Measurements from ENCODE around the gene LOXHD1.

The LOXHD1 gene

DNA sequence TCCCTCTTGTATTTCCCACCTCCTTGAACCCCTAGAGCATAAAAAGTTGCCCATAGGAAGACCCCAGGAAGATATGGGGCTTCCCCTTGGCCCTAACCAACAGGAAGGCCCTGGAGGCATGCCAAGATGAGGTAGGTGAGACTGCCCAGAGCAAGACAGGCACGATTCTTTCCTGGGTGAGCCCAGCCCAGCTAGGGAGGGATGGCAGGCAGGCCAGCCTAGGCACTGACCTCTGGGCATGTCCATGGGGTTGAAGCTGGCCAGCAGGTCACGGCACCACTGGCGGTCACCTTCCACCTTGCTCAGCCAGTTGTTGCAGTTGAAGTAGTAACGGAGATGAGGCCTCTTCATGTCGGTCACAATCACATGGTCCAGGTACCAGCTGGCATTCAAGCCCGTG lies 17.6 kb downstream of the LOXHD1 start:
- H3K79me1 ChIP-seq (replicated peaks; ENCODE audit: low read length, poor library complexity, severe bottlenecking), result no peaks in the 10 kb centered on the region
- H2AFZ ChIP-seq (ENCODE audit: low read depth, low read length), result no peak overlapping the region
- no peak overlapping the region for H3K14ac ChIP-seq (ENCODE audit: low read length in 2 of 2)
- H2BK120ac ChIP-seq (ENCODE audit: low read depth, low read length), result no peak overlapping the region
- H3K23ac ChIP-seq (ENCODE audit: low read length in 2 of 2), result no peak overlapping the region
- no peak overlapping the region for H2BK12ac ChIP-seq (ENCODE audit: low read length in 2 of 2)
- H3K9me3 ChIP-seq (ENCODE audit: control insufficient read depth, low read length), result no peaks in the 10 kb centered on the region
- no peak overlapping the region for H3K27ac ChIP-seq (ENCODE audit: low read length, poor library complexity, severe bottlenecking)
- no peak overlapping the region for H3K9ac ChIP-seq (ENCODE audit: low read length)
- no peak overlapping the region for H2AK5ac ChIP-seq (ENCODE audit: low read length, severe bottlenecking)
- H3K4me3 ChIP-seq (ENCODE audit: insufficient read depth in 1 of 2, low read depth in 1 of 2, low read length in 2 of 2), result no peak overlapping the region
- no peaks in the 10 kb centered on the region for H3K36me3 ChIP-seq (ENCODE audit: control insufficient read depth in 1 of 2, insufficient read depth in 2 of 2, low read depth in 1 of 2, low read length in 2 of 2)
- DNase-seq, result no peak
- no peaks in the 10 kb centered on the region for H3K4me1 ChIP-seq (ENCODE audit: control insufficient read depth, insufficient read depth, low read depth, low read length)
- H4K8ac ChIP-seq (ENCODE audit: low read length), result no peak overlapping the region
- H3K18ac ChIP-seq (ENCODE audit: low read depth in 1 of 2, low read length in 2 of 2), result no peak overlapping the region
- no peak overlapping the region for H2BK15ac ChIP-seq (ENCODE audit: low read depth, poor library complexity, severe bottlenecking)
- no peak overlapping the region for H3K4ac ChIP-seq (ENCODE audit: low read depth in 1 of 2, low read length in 2 of 2)
- 85% methylated on average over 6 of the region's 6 CpGs for WGBS
- H4K91ac ChIP-seq (ENCODE audit: low read length), result no peak overlapping the region
- no peak overlapping the region for H2BK5ac ChIP-seq (ENCODE audit: low read depth, low read length, poor library complexity, severe bottlenecking)
- no peak overlapping the region for H3K4me2 ChIP-seq (ENCODE audit: low read length, poor library complexity, severe bottlenecking)
- peaks cover 11 to 25% of the 10 kb centered on the region in 2 experiments for H3K27me3 ChIP-seq (ENCODE audit: control insufficient read depth in 1 of 2, insufficient read depth in 1 of 2, low read length in 2 of 2)

DNA sequence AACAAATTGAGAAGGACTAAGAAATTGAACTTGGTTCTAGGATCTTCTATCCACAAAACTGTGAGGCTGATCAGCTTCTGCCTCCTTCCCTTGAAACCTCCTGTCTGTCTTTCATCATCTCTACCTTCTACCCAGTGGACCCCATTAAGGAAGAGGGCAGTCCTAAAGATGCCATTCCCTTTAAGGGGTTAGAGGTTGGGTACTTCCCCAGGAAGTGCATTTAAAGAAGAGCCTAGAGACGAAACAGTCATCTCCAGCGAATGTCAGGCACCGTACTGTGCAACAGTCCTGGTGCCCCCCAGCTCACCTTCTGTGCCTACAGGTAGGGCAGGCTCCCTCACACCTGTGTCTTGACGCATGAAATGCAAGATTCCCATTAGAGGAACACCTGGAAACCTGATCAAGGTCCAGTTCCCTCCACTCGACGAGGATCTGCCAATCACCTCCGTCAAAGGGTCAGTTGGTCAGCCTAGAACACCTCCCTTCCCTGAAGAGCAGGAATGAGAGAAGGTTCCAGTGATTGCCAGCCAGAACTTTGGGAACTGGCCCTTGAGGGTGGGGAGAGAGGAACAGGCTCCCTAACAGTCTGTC lies 20.9 kb downstream of the LOXHD1 start:
- H3K23ac ChIP-seq (ENCODE audit: low read length in 2 of 2), result no peak overlapping the region
- H3K27me3 ChIP-seq (ENCODE audit: control insufficient read depth in 1 of 2, insufficient read depth in 1 of 2, low read length in 2 of 2), result peaks cover 6 to 16% of the 10 kb centered on the region in 2 experiments
- no peak overlapping the region for H3K4me2 ChIP-seq (ENCODE audit: low read length, poor library complexity, severe bottlenecking)
- H3K4ac ChIP-seq (ENCODE audit: low read depth in 1 of 2, low read length in 2 of 2), result no peak overlapping the region
- H3K4me3 ChIP-seq (ENCODE audit: insufficient read depth in 1 of 2, low read depth in 1 of 2, low read length in 2 of 2), result no peak overlapping the region
- 78% methylated on average over 7 of the region's 7 CpGs for WGBS
- no peak overlapping the region for H2BK15ac ChIP-seq (ENCODE audit: low read depth, poor library complexity, severe bottlenecking)
- no peaks in the 10 kb centered on the region for H3K4me1 ChIP-seq (ENCODE audit: control insufficient read depth, insufficient read depth, low read depth, low read length)
- DNase-seq, result no peak
- no peak overlapping the region for H3K9ac ChIP-seq (ENCODE audit: low read length)
- H2BK120ac ChIP-seq (ENCODE audit: low read depth, low read length), result no peak overlapping the region
- H3K79me1 ChIP-seq (replicated peaks; ENCODE audit: low read length, poor library complexity, severe bottlenecking), result no peaks in the 10 kb centered on the region
- H3K36me3 ChIP-seq (ENCODE audit: control insufficient read depth in 1 of 2, insufficient read depth in 2 of 2, low read depth in 1 of 2, low read length in 2 of 2), result no peaks in the 10 kb centered on the region
- H3K27ac ChIP-seq (ENCODE audit: low read length, poor library complexity, severe bottlenecking), result no peak overlapping the region
- H2BK5ac ChIP-seq (ENCODE audit: low read depth, low read length, poor library complexity, severe bottlenecking), result no peak overlapping the region
- H4K91ac ChIP-seq (ENCODE audit: low read length), result no peak overlapping the region
- H2AFZ ChIP-seq (ENCODE audit: low read depth, low read length), result no peak overlapping the region
- H2BK12ac ChIP-seq (ENCODE audit: low read length in 2 of 2), result no peak overlapping the region
- no peak overlapping the region for H3K14ac ChIP-seq (ENCODE audit: low read length in 2 of 2)
- no peak overlapping the region for H3K18ac ChIP-seq (ENCODE audit: low read depth in 1 of 2, low read length in 2 of 2)
- H4K8ac ChIP-seq (ENCODE audit: low read length), result no peak overlapping the region
- H2AK5ac ChIP-seq (ENCODE audit: low read length, severe bottlenecking), result no peak overlapping the region
- H3K9me3 ChIP-seq (ENCODE audit: control insufficient read depth, low read length), result peaks cover 5% of the 10 kb centered on the region

DNA sequence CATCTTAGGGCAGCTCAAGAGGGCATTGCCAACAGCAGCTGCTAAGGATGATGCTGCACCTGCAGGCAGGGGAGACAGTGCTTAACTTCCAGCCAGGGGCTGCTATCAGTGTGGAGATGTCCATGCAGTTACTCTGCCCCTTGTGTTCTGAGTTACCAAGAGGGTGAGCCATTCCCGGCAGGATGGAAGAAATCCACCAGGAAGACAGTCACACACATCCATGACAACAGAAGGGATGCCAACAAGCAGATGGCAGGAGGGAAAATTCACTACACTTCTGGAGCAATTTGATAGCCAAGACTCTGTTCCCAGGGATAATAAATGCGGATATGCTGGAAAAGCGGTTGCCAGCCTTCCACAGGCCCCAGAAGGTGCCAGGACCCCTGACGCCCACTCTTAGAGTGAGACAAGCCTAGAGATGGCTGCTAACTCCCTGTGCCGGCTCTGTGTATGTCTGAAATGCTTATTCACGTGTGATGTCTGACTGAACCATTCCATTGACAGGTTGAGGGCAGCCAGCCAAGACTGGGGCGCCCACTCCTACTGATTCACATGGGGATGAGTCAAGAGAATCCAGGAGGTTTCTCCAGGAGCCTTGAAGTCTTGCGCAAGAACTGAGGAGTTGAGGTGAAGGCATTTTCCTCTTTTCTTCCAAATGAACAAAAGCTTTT lies 24.5 kb downstream of the LOXHD1 start:
- no peak overlapping the region for H3K4me3 ChIP-seq (ENCODE audit: insufficient read depth in 1 of 2, low read depth in 1 of 2, low read length in 2 of 2)
- no peak overlapping the region for H4K91ac ChIP-seq (ENCODE audit: low read length)
- H3K27ac ChIP-seq (ENCODE audit: low read length, poor library complexity, severe bottlenecking), result no peak overlapping the region
- no peak overlapping the region for H3K23ac ChIP-seq (ENCODE audit: low read length in 2 of 2)
- no peak overlapping the region for H3K4ac ChIP-seq (ENCODE audit: low read depth in 1 of 2, low read length in 2 of 2)
- H2BK12ac ChIP-seq (ENCODE audit: low read length in 2 of 2), result no peak overlapping the region
- 79% methylated on average over 8 of the region's 8 CpGs for WGBS
- H2BK15ac ChIP-seq (ENCODE audit: low read depth, poor library complexity, severe bottlenecking), result no peak overlapping the region
- H3K79me1 ChIP-seq (replicated peaks; ENCODE audit: low read length, poor library complexity, severe bottlenecking), result no peaks in the 10 kb centered on the region
- peaks cover 5% of the 10 kb centered on the region for H3K9me3 ChIP-seq (ENCODE audit: control insufficient read depth, low read length)
- no peak overlapping the region for H3K4me2 ChIP-seq (ENCODE audit: low read length, poor library complexity, severe bottlenecking)
- no peaks in the 10 kb centered on the region for H3K36me3 ChIP-seq (ENCODE audit: control insufficient read depth in 1 of 2, insufficient read depth in 2 of 2, low read depth in 1 of 2, low read length in 2 of 2)
- H3K18ac ChIP-seq (ENCODE audit: low read depth in 1 of 2, low read length in 2 of 2), result no peak overlapping the region
- no peak overlapping the region for H3K9ac ChIP-seq (ENCODE audit: low read length)
- DNase-seq, result no peak
- no peak overlapping the region for H2AK5ac ChIP-seq (ENCODE audit: low read length, severe bottlenecking)
- H2BK5ac ChIP-seq (ENCODE audit: low read depth, low read length, poor library complexity, severe bottlenecking), result no peak overlapping the region
- H3K4me1 ChIP-seq (ENCODE audit: control insufficient read depth, insufficient read depth, low read depth, low read length), result no peaks in the 10 kb centered on the region
- H4K8ac ChIP-seq (ENCODE audit: low read length), result no peak overlapping the region
- no peak overlapping the region for H2BK120ac ChIP-seq (ENCODE audit: low read depth, low read length)
- peaks cover 6 to 24% of the 10 kb centered on the region in 2 experiments for H3K27me3 ChIP-seq (ENCODE audit: control insufficient read depth in 1 of 2, insufficient read depth in 1 of 2, low read length in 2 of 2)
- H3K14ac ChIP-seq (ENCODE audit: low read length in 2 of 2), result no peak overlapping the region
- no peak overlapping the region for H2AFZ ChIP-seq (ENCODE audit: low read depth, low read length)

DNA sequence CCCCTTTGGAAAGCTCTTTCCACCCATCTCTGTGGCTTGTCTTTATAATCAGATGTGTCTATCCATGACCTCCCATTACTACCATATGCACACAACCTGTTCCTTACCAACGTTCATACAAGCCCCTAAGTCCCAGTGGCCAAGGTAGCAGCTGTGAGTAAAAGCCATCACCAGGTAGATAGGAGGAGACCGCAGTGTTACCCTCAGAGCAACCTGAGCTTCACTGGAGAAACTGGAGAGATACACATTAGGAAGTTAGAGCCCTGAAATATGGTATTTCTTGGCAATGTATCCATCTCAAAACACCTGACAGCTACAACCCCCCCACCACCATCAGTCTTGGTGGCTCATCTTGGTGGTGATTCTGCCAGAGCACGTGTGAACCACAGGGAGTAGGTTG lies 26.0 kb downstream of the LOXHD1 start:
- no peak overlapping the region for H3K4me2 ChIP-seq (ENCODE audit: low read length, poor library complexity, severe bottlenecking)
- WGBS, result 70% methylated on average over 3 of the region's 3 CpGs
- H3K9ac ChIP-seq (ENCODE audit: low read length), result no peak overlapping the region
- H2BK120ac ChIP-seq (ENCODE audit: low read depth, low read length), result no peak overlapping the region
- H3K36me3 ChIP-seq (ENCODE audit: control insufficient read depth in 1 of 2, insufficient read depth in 2 of 2, low read depth in 1 of 2, low read length in 2 of 2), result no peaks in the 10 kb centered on the region
- H3K27ac ChIP-seq (ENCODE audit: low read length, poor library complexity, severe bottlenecking), result no peak overlapping the region
- no peak overlapping the region for H3K14ac ChIP-seq (ENCODE audit: low read length in 2 of 2)
- no peak overlapping the region for H3K4ac ChIP-seq (ENCODE audit: low read depth in 1 of 2, low read length in 2 of 2)
- no peak overlapping the region for H3K23ac ChIP-seq (ENCODE audit: low read length in 2 of 2)
- no peak overlapping the region for H2AK5ac ChIP-seq (ENCODE audit: low read length, severe bottlenecking)
- H4K91ac ChIP-seq (ENCODE audit: low read length), result no peak overlapping the region
- H2BK5ac ChIP-seq (ENCODE audit: low read depth, low read length, poor library complexity, severe bottlenecking), result no peak overlapping the region
- no peak overlapping the region for H2BK12ac ChIP-seq (ENCODE audit: low read length in 2 of 2)
- H4K8ac ChIP-seq (ENCODE audit: low read length), result no peak overlapping the region
- peaks cover 5 to 32% of the 10 kb centered on the region in 2 experiments for H3K27me3 ChIP-seq (ENCODE audit: control insufficient read depth in 1 of 2, insufficient read depth in 1 of 2, low read length in 2 of 2)
- H3K4me1 ChIP-seq (ENCODE audit: control insufficient read depth, insufficient read depth, low read depth, low read length), result no peaks in the 10 kb centered on the region
- H3K4me3 ChIP-seq (ENCODE audit: insufficient read depth in 1 of 2, low read depth in 1 of 2, low read length in 2 of 2), result no peak overlapping the region
- no peaks in the 10 kb centered on the region for H3K79me1 ChIP-seq (replicated peaks; ENCODE audit: low read length, poor library complexity, severe bottlenecking)
- H3K18ac ChIP-seq (ENCODE audit: low read depth in 1 of 2, low read length in 2 of 2), result no peak overlapping the region
- H2BK15ac ChIP-seq (ENCODE audit: low read depth, poor library complexity, severe bottlenecking), result no peak overlapping the region
- DNase-seq, result no peak
- no peak overlapping the region for H2AFZ ChIP-seq (ENCODE audit: low read depth, low read length)
- peaks cover 5% of the 10 kb centered on the region for H3K9me3 ChIP-seq (ENCODE audit: control insufficient read depth, low read length)

Measured in mesenchymal stem cell (in vitro differentiated cells and primary cell).